Effector memory CD4-positive, alpha-beta T cell (primary cell): ENCODE results near the gene HOXA13.

Experiments
- DNase-seq, 3 donors: peaks; one replicate each; pipeline ENCODE4 v3.0.0-alpha.2; 2020
- H3K27ac ChIP-seq: 2 replicates; pipeline ENCODE4 v1.7.0; 2013; ENCODE audit warnings: mild to moderate bottlenecking, low read length, moderate library complexity; ENCODE audit not compliant: insufficient read depth, poor library complexity, severe bottlenecking
- H3K27me3 ChIP-seq: replicated peaks from 2 replicates; pipeline ENCODE4 v1.7.0; 2013; ENCODE audit warnings: mild to moderate bottlenecking, low read length; ENCODE audit not compliant: insufficient read depth, control insufficient read depth, poor library complexity, severe bottlenecking
- H3K36me3 ChIP-seq: 2 replicates; pipeline ENCODE4 v1.7.0; 2013; ENCODE audit warnings: mild to moderate bottlenecking, low read length, moderate library complexity; ENCODE audit not compliant: control insufficient read depth, insufficient read depth
- H3K4me1 ChIP-seq: 2 replicates; pipeline ENCODE4 v1.7.0; 2013; ENCODE audit warnings: low read length, mild to moderate bottlenecking; ENCODE audit not compliant: control insufficient read depth, insufficient read depth, poor library complexity, severe bottlenecking
- H3K4me3 ChIP-seq: 2 replicates; pipeline ENCODE4 v1.7.0; 2013; ENCODE audit warnings: low read length, low read depth, mild to moderate bottlenecking; ENCODE audit not compliant: insufficient read depth, poor library complexity, severe bottlenecking
- H3K9me3 ChIP-seq: 2 replicates; pipeline ENCODE4 v1.7.0; 2013; ENCODE audit warnings: mild to moderate bottlenecking, low read length, moderate library complexity; ENCODE audit not compliant: control insufficient read depth

Gene HOXA13

DNA sequence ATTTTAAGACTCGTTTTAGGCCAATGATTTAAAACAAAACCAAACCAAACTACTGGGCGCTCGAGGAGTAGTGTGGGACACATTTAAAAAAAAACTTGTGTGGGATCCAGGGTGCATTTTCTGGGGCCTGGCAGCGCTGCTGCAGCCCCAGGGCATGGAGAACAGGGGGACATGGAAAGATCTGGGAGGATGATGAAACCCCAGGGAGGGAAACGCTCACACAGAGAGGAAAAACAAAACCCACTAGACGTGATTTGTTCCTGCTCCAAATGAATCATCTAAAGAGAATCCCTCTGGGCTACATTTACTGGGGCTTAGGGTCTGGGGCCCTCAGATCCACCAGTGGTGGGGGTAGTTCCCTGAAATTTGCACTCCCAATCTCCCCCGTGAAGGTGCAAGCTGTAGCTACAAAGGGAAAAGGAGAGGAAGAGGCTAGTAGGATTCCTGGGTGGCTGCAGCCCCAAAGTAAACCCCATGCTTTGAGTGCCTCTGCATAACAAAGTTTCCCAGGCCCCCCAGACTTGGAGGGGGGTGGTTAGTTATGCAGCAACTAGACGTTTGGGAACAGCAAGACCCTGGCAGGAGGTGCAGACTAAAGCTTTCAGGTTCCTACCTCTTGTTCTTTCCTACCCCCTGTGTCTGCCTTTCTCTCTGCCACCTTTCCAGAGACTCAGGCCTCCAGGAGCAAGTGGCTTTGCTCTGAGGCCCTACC lies 14.5 kb upstream of the HOXA13 start:
- H3K27me3 ChIP-seq = peaks cover 38% of the 10 kb centered on the region
- no peaks in the 10 kb centered on the region for H3K36me3 ChIP-seq
- DNase-seq = no peak
- H3K4me3 ChIP-seq = no peak overlapping the region
- no peak overlapping the region for H3K27ac ChIP-seq
- H3K4me1 ChIP-seq = peaks cover 3% of the 10 kb centered on the region
- no peaks in the 10 kb centered on the region for H3K9me3 ChIP-seq

GRCh38 chr7:27213433-27214238 lies 13.7 kb upstream of the HOXA13 start:
- Histone ChIP-seq H3K27me3 (peaks cover 39% of the 10 kb centered on the region), H3K4me3 (no peak overlapping the region), H3K9me3 (no peaks in the 10 kb centered on the region)

DNA sequence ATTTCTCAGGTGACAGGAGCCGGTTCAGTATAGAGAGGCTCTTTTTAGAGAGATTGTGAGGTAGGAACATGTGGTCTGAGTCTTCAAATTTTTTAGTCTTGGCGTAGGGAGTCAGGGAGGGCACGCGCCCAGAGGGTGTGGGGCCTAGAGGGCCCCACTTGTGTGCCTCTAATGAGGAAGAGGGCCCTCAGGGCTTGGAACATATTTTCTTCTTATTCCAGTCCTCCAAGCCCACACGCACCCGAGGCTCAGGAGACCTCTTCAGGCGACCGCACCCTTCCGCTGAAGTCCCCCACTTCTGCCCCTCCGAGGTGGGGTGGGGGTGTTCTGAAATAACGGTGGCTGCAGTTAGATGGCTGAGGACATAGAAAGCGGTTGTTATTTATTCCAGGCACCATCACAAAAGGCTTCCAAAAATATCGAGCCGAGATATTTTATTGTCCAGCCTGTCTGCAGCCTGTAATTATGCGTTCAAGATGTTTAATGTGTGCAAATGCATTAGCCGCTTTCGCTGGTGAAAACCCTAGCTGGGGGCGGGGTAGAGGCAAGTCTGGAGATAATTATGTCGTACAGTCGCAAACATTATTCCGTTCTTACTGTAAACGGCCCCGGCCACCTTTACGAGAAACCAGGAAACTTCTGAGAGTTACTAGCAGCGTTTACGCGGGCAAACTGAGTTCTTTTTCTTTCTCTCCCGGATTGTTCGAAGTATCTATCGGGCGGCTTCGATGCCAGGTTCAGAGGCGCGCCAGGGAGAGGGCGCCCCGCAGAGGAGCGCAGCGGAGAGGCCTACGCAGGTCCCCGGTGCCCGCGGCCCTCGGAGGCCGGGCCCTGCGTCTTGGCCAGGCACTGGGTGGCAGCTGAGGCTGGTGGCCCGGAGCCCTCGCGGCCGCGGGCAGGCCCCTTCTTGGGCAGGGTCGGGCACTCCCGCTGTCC lies 12.9 kb upstream of the HOXA13 start:
- no peaks in the 10 kb centered on the region for H3K36me3 ChIP-seq
- DNase-seq = no peak
- no peak overlapping the region for H3K4me3 ChIP-seq
- peaks cover 40% of the 10 kb centered on the region for H3K27me3 ChIP-seq
- no peaks in the 10 kb centered on the region for H3K9me3 ChIP-seq
- H3K27ac ChIP-seq = no peak overlapping the region
- H3K4me1 ChIP-seq = peaks cover 3% of the 10 kb centered on the region

More at GRCh38 chr7:27213433-27214238, 13.7 kb upstream of the HOXA13 start:
- no peak for DNase-seq
- Histone ChIP-seq H3K4me1 (peaks cover 3% of the 10 kb centered on the region), H3K27ac (no peak overlapping the region), H3K36me3 (no peaks in the 10 kb centered on the region)

DNA sequence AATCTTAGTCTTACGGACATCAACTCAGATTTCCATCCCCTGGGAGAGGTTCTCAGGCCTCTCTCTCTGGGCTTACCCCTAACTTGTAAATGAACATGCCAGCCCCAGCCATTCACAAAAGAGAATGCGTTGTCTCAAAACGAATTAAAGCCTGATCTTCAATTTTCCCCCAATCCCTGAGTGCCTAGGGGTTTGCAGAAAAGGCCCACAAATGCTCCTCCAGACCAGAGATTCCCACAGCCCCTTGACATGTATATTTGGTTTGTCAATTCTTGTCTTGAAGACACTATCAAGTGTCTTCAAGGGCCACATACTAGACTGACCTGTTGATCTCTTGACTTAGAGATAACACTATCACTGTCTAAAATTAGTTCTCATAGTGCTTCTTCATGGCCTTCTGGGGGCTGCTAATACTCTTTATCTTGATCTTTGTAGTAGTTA lies 11.9 kb upstream of the HOXA13 start:
- DNase-seq = no peak
- Histone ChIP-seq H3K4me1 (peaks cover 3% of the 10 kb centered on the region), H3K9me3 (no peaks in the 10 kb centered on the region), H3K4me3 (no peak overlapping the region), H3K27ac (no peak overlapping the region), H3K27me3 (peaks cover 48% of the 10 kb centered on the region), H3K36me3 (no peaks in the 10 kb centered on the region)

- Histone ChIP-seq H3K36me3 (no peaks in the 10 kb centered on the region), H3K27me3 (peaks cover 53% of the 10 kb centered on the region), H3K27ac (no peak overlapping the region), H3K4me1 (peaks cover 3% of the 10 kb centered on the region), H3K4me3 (no peak overlapping the region), H3K9me3 (no peaks in the 10 kb centered on the region)
- no peak for DNase-seq
Observed at GRCh38 chr7:27211084-27211446, 11.2 kb upstream of the HOXA13 start.

DNA sequence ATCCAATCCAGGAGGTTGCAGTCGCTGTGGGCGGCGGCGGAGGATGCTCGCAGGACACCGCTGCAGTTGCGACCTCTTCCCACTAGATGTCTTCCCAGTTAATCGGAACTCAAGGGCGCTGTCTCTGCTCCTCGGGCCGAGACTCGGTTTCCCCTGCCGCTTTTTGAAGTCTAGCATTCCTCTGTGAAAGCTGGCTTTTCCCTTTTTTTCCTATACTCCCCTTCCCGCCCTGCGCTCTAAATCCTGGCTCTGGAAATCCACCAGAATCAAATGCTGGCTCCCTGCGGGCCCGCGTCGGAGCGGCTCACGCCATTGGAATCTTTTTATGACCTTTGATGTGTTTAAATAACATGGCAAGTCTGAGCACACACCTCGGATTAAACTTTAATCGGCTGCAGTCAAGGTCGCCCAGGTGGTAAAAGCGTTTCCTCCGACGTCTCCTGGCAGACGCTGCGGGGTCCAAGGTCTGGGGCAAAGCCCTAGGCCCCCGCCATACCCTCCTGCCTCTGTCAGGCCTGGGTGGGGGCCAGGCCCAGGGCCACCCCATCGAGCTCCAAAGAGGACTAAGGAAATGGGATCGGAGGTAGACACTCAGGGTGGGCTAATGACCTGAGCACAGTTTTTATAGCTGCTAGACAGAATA lies 10.7 kb upstream of the HOXA13 start:
- Histone ChIP-seq H3K27me3 (peaks cover 58% of the 10 kb centered on the region), H3K4me1 (peaks cover 6% of the 10 kb centered on the region), H3K36me3 (no peaks in the 10 kb centered on the region), H3K9me3 (no peaks in the 10 kb centered on the region), H3K4me3 (no peak overlapping the region), H3K27ac (no peak overlapping the region)
- DNase-seq = no peak

DNA sequence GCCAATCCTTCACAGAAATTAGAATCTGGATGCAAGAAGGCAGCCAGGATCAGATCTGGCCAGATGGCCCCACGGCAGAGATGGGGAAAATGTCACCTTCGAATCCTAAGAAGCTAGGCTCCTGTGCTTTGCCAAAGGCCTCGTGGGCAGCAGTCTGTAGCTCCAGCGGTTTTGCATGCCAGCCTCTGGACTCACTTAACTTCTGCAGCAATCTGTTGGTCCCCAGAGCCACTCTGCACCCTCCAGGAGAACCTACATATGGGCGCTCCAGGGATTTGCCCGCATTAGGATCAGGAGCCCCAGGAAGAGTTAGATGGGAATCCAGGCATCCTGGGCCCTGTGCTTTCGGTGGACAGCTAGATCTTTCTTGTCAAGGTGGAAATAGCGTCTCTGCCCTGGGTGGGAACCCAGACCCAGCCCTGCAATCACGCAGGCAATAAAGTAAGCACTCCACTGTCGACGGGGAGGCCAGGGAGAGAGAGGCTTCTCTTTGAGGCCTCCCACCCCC lies 10.1 kb upstream of the HOXA13 start:
- peaks cover 64% of the 10 kb centered on the region for H3K27me3 ChIP-seq
- no peaks in the 10 kb centered on the region for H3K36me3 ChIP-seq
- no peak overlapping the region for H3K27ac ChIP-seq
- H3K9me3 ChIP-seq = no peaks in the 10 kb centered on the region
- no peak for DNase-seq
- H3K4me1 ChIP-seq = peaks cover 12% of the 10 kb centered on the region
- no peak overlapping the region for H3K4me3 ChIP-seq

GRCh38 chr7:27208998-27209397 lies 9.1 kb upstream of the HOXA13 start:
- H3K4me3 ChIP-seq = no peak overlapping the region
- DNase-seq = no peak
- H3K27me3 ChIP-seq = peaks cover 74% of the 10 kb centered on the region
- peaks cover 15% of the 10 kb centered on the region for H3K4me1 ChIP-seq
- H3K9me3 ChIP-seq = no peaks in the 10 kb centered on the region
- no peaks in the 10 kb centered on the region for H3K36me3 ChIP-seq
- no peak overlapping the region for H3K27ac ChIP-seq

- H3K27me3 ChIP-seq = peaks cover 72% of the 10 kb centered on the region
Observed at GRCh38 chr7:27207348-27207985, 7.6 kb upstream of the HOXA13 start.

More at GRCh38 chr7:27207348-27207985, 7.6 kb upstream of the HOXA13 start:
- Histone ChIP-seq H3K9me3 (no peaks in the 10 kb centered on the region), H3K4me1 (peaks cover 15% of the 10 kb centered on the region), H3K27ac (no peak overlapping the region), H3K4me3 (no peak overlapping the region), H3K36me3 (no peaks in the 10 kb centered on the region)
- no peak for DNase-seq
